H9 (cell line): ENCODE data around the gene LRIT3. TPM values are rescaled to one million over a fixed set of nuclear protein-coding genes. Genes with fewer than 3 reads are reported as not detected.

Source experiments
- DNase-seq: peaks from one replicate; pipeline ENCODE4 v3.0.0-alpha.2; 2017
- H2AFZ ChIP-seq: one replicate; pipeline ENCODE4 v1.6.1; 2013; ENCODE audit warnings: mild to moderate bottlenecking, low read length, control low read depth, moderate library complexity
- H2AK5ac ChIP-seq: 2 replicates; pipeline ENCODE4 v1.6.1; 2013; ENCODE audit warnings: low read length, control low read depth, mixed read lengths; ENCODE audit not compliant: insufficient read length
- H2BK120ac ChIP-seq: one replicate; pipeline ENCODE4 v1.6.1; 2013; ENCODE audit warnings: low read depth, mild to moderate bottlenecking, low read length, control low read depth, inconsistent platforms; ENCODE audit not compliant: poor library complexity, severe bottlenecking
- H2BK12ac ChIP-seq: 2 replicates; pipeline ENCODE4 v1.6.1; 2013; ENCODE audit warnings: low read length, control low read depth, mixed read lengths, low read depth; ENCODE audit not compliant: insufficient read length
- H2BK15ac ChIP-seq: 2 replicates; pipeline ENCODE4 v1.6.1; 2013; ENCODE audit warnings: low read depth, low read length, control low read depth
- H2BK20ac ChIP-seq: one replicate; pipeline ENCODE4 v1.6.1; 2013; ENCODE audit warnings: low read depth, mild to moderate bottlenecking, low read length, control low read depth, inconsistent platforms; ENCODE audit not compliant: poor library complexity, severe bottlenecking
- H2BK5ac ChIP-seq: 2 replicates; pipeline ENCODE4 v1.6.1; 2013; ENCODE audit warnings: low read length, control low read depth, mixed read lengths; ENCODE audit not compliant: insufficient read length
- H3K14ac ChIP-seq: 2 replicates; pipeline ENCODE4 v1.6.1; 2013; ENCODE audit warnings: low read length, control low read depth; ENCODE audit not compliant: insufficient read depth
- H3K18ac ChIP-seq: 2 replicates; pipeline ENCODE4 v1.6.1; 2013; ENCODE audit warnings: low read depth, mild to moderate bottlenecking, mixed read lengths, low read length, control low read depth; ENCODE audit not compliant: insufficient read length
- H3K23ac ChIP-seq: 2 replicates; pipeline ENCODE4 v1.6.1; 2013; ENCODE audit warnings: low read length, control low read depth, mixed read lengths, low read depth; ENCODE audit not compliant: insufficient read length
- H3K23me2 ChIP-seq: 2 replicates; pipeline ENCODE4 v1.6.1; 2013; ENCODE audit warnings: low read depth, mild to moderate bottlenecking, mixed read lengths, low read length, control low read depth; ENCODE audit not compliant: insufficient read length, poor library complexity, severe bottlenecking
- H3K27ac ChIP-seq: 2 replicates; pipeline ENCODE4 v1.5.1; 2013; ENCODE audit warnings: low read length, control low read depth, mixed read lengths, low read depth; ENCODE audit not compliant: insufficient read length
- H3K27me3 ChIP-seq: 2 replicates; pipeline ENCODE4 v1.6.1; 2013; ENCODE audit warnings: low read length, control low read depth, inconsistent platforms; ENCODE audit not compliant: insufficient read depth
- H3K4ac ChIP-seq: 2 replicates; pipeline ENCODE4 v1.6.1; 2013; ENCODE audit warnings: low read depth, mild to moderate bottlenecking, control low read depth, inconsistent platforms, low read length, moderate library complexity
- H3K4me1 ChIP-seq: 2 replicates; pipeline ENCODE4 v1.6.1; 2013; ENCODE audit warnings: low read length, control low read depth, inconsistent platforms; ENCODE audit not compliant: insufficient read depth
- H3K4me2 ChIP-seq: 2 replicates; pipeline ENCODE4 v1.6.1; 2013; ENCODE audit warnings: low read length, control low read depth, mixed read lengths; ENCODE audit not compliant: insufficient read length, insufficient read depth
- H3K56ac ChIP-seq: 2 replicates; pipeline ENCODE4 v1.6.1; 2013; ENCODE audit warnings: low read depth, mild to moderate bottlenecking, mixed read lengths, low read length, control low read depth; ENCODE audit not compliant: insufficient read length
- H3K79me1 ChIP-seq: 2 replicates; pipeline ENCODE4 v1.6.1; 2013; ENCODE audit warnings: low read depth, mild to moderate bottlenecking, moderate library complexity, low read length, control low read depth, inconsistent platforms; ENCODE audit not compliant: insufficient read depth, poor library complexity, severe bottlenecking
- H3K79me2 ChIP-seq: 2 replicates; pipeline ENCODE4 v1.6.1; 2013; ENCODE audit warnings: low read length, control low read depth, inconsistent platforms; ENCODE audit not compliant: insufficient read depth
- H3K9ac ChIP-seq: 2 replicates; pipeline ENCODE4 v1.6.1; 2013; ENCODE audit warnings: low read length, control low read depth, mixed read lengths; ENCODE audit not compliant: insufficient read length; ENCODE audit errors: extremely low read depth
- H3K9me3 ChIP-seq: one replicate; pipeline ENCODE4 v1.6.1; 2013; ENCODE audit warnings: low read depth, low read length, inconsistent platforms; ENCODE audit not compliant: control insufficient read depth
- H3T11ph ChIP-seq: one replicate; pipeline ENCODE4 v1.6.1; 2013; ENCODE audit warnings: mild to moderate bottlenecking, low read length, control low read depth, inconsistent platforms
- H4K20me1 ChIP-seq: one replicate; pipeline ENCODE4 v1.6.1; 2013; ENCODE audit not compliant: control insufficient read depth, insufficient read length, insufficient read depth
- H4K5ac ChIP-seq: 2 replicates; pipeline ENCODE4 v1.6.1; 2013; ENCODE audit warnings: low read depth, mild to moderate bottlenecking, mixed read lengths, low read length, control low read depth; ENCODE audit not compliant: insufficient read length
- H4K8ac ChIP-seq: replicated peaks from 2 replicates; pipeline ENCODE4 v1.6.1; 2013; ENCODE audit warnings: low read length, control low read depth, mixed read lengths, low read depth; ENCODE audit not compliant: insufficient read length
- H4K91ac ChIP-seq: 2 replicates; pipeline ENCODE4 v1.6.1; 2013; ENCODE audit warnings: low read depth, mild to moderate bottlenecking, moderate library complexity, mixed read lengths, low read length, control low read depth; ENCODE audit not compliant: insufficient read length
- H3K27ac Mint-ChIP-seq, 3 experiments: 2 replicates in 2 of 3; 3 replicates in 1 of 3; pipeline ENCODE4 v1.8.0; 2020 to 2021; ENCODE audit warnings: mixed read lengths in 3 of 3, mild to moderate bottlenecking in 1 of 3, moderate library complexity in 1 of 3
- H3K27me3 Mint-ChIP-seq: 2 replicates; pipeline ENCODE4 v1.8.0; 2021; ENCODE audit warnings: low read depth, mild to moderate bottlenecking, moderate library complexity, mixed read lengths
- H3K36me3 Mint-ChIP-seq, 3 experiments: 2 replicates in 2 of 3; 3 replicates in 1 of 3; pipeline ENCODE4 v1.8.0; 2020 to 2021; ENCODE audit warnings: low read depth in 3 of 3, mixed read lengths in 3 of 3; ENCODE audit not compliant: insufficient read depth in 1 of 3
- H3K4me1 Mint-ChIP-seq, 2 experiments: 2 replicates each; pipeline ENCODE4 v1.8.0; 2020; ENCODE audit warnings: mixed read lengths in 2 of 2
- H3K4me3 Mint-ChIP-seq, 2 experiments: 2 replicates in 1 of 2; 3 replicates in 1 of 2; pipeline ENCODE4 v1.8.0; 2020 to 2021; ENCODE audit warnings: mild to moderate bottlenecking in 2 of 2, mixed read lengths in 2 of 2, moderate library complexity in 1 of 2
- H3K9me3 Mint-ChIP-seq, 2 experiments: 2 replicates in 1 of 2; 3 replicates in 1 of 2; pipeline ENCODE4 v1.8.0; 2020; ENCODE audit warnings: mild to moderate bottlenecking in 2 of 2, mixed read lengths in 2 of 2, moderate library complexity in 1 of 2
- CTCF ChIP-seq: fragments of 200-600 bp; sonication (generic); conservative IDR thresholded peaks from 3 replicates; pipeline ENCODE4 v1.8.0; 2021; ENCODE audit warnings: antibody characterized with exemption, mild to moderate bottlenecking
- total RNA-seq: library from RNA; stranded (reverse); gene quantifications from 2 replicates; pipeline ENCODE4 v1.2.1, GENCODE V29; 2021

LRIT3 gene
- total RNA-seq, 1 experiment from 2014 or later = 0.07 TPM

- no peak overlapping the region for H3K27ac Mint-ChIP-seq
- no peak overlapping the region for H3K23ac ChIP-seq
- H3K56ac ChIP-seq = no peak overlapping the region
- H4K20me1 ChIP-seq = no peaks in the 10 kb centered on the region
- H3K9ac ChIP-seq = no peak overlapping the region
- no peaks in the 10 kb centered on the region for H3K23me2 ChIP-seq
- H2BK120ac ChIP-seq = no peak overlapping the region
- H3K4me3 Mint-ChIP-seq = no peak overlapping the region
- H4K91ac ChIP-seq = no peak overlapping the region
- no peaks in the 10 kb centered on the region for H3K9me3 Mint-ChIP-seq
- no peaks in the 10 kb centered on the region for H3K79me1 ChIP-seq
- no peaks in the 10 kb centered on the region for H3K27me3 ChIP-seq
- no peaks in the 10 kb centered on the region for H3K4me1 Mint-ChIP-seq
- no peak overlapping the region for H3K4me2 ChIP-seq
- no peaks in the 10 kb centered on the region for H3K27me3 Mint-ChIP-seq
- no peak overlapping the region for H4K8ac ChIP-seq
- no peak overlapping the region for H2BK5ac ChIP-seq
- no peak overlapping the region for H2BK20ac ChIP-seq
- H3K9me3 ChIP-seq = no peaks in the 10 kb centered on the region
- H3K79me2 ChIP-seq = no peaks in the 10 kb centered on the region
- no peak overlapping the region for H3K14ac ChIP-seq
- H2BK12ac ChIP-seq = no peak overlapping the region
- no peaks in the 10 kb centered on the region for H3K36me3 Mint-ChIP-seq
- no peak for TF ChIP-seq CTCF
- H3K4me1 ChIP-seq = no peaks in the 10 kb centered on the region
- no peak for DNase-seq
- no peak overlapping the region for H2AFZ ChIP-seq
- no peak overlapping the region for H3K18ac ChIP-seq
- H3K4ac ChIP-seq = no peak overlapping the region
- no peak overlapping the region for H2BK15ac ChIP-seq
- no peak overlapping the region for H3T11ph ChIP-seq
- no peak overlapping the region for H2AK5ac ChIP-seq
- H3K27ac ChIP-seq = no peak overlapping the region
- H4K5ac ChIP-seq = no peak overlapping the region
Measured at GRCh38 chr4:109890076-109890475, 42.2 kb downstream of the LRIT3 start.
